Urothelium cell line (cell line): ENCODE data around the gene DENND1A.

Experiments
- DNase-seq: peaks from one replicate; pipeline ENCODE4 v3.0.0; 2011; ENCODE audit warnings: low spot score, mixed read lengths
- FAIRE-seq: peaks from 2 replicates; lab custom pipeline; 2011; peaks lifted over from hg19 to GRCh38; lab: Jason Lieb, UNC

Gene DENND1A

DNA sequence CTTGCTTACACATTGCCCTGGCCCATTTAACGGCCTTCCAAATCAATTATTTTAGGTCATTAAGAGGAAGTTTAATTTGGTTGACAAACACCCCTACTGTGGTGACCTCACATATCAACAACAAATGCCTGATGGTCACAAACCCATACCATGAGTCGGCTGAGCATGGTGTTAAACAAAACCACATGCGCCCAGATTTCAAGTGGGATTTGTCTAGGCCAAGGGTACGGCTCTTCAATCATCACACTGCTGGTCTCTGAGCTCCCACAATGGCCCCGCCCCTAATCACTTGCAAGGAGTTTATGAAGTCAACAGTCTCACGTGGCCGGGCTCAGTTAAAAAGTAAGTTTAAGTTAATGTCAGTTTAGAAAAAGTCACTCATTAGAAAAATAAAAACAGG, 330.1 kb downstream of the DENND1A start:
- DNase-seq, result no peak
- no peak for FAIRE-seq

DNA sequence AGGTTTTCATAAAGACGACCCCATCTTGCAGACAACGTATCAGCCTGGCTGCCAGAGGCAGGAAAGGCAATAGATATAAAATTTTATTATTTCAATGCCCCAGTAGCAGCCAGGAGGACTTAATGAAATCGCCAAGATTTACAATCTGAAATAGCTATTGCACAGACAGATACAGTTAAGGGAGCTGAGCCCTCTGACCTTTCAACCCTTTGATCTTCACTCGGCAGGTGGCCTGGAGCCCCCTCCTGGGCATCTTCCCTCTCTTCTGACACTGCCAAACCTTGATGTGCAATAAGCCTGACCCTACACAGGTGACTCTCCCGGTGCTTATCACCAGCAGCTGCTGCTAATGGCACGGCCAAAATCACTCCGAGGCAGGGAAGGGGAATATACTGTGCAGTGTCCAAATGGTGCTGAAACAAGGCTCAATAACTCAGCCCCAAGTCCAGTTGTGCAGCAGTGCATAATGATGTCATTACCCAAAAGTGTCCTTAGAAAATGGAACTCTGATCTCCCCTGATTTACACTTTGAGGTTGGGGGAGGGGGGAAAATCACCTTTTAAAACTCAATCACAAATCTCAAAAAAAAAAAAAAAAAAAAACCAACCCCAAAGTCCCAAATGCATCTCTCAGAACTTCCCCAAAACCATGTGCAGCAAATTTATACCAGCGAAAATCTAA, 331.9 kb downstream of the DENND1A start:
- FAIRE-seq, result no peak
- DNase-seq, result no peak

DNA sequence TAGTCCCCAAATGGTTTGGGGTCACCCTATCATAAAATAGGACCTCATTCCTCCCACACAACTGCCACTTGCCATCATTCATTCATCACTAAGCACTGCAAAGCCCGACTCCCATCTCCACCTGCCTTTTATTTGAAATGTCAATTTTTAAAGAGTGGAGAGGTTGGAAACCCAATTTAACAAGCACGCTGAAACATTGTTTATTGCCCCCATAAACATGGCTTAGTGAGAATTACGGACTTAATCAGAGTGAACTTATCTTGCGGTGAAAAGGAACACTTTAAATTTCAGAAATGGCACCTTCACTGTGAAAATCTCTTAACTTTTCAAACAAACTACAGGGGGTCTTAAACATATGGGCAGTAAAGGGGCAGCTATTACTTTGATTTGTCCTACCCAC, 332.9 kb downstream of the DENND1A start:
- no peak for FAIRE-seq
- no peak for DNase-seq

DNA sequence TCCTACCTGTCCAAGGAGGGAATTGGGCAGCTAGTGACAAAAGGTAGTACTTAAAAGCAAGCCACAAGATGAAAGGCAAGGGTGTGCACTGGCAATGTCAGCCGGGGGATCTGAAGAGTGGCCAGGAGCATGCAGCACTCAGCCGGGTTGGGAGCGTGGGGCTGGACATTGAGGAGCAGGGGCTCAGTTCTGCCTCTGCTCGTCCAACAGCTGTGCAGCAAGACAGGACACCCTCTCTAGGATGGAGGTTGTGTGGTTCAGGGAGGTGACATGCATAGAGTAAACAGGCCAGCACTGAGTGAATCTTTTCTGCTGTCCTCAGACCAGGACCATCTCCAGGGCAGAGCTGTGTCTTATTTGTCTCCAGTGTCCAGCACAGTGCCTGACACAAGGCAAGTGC, 338.6 kb downstream of the DENND1A start:
- FAIRE-seq (no peak), DNase-seq (no peak)

DNA sequence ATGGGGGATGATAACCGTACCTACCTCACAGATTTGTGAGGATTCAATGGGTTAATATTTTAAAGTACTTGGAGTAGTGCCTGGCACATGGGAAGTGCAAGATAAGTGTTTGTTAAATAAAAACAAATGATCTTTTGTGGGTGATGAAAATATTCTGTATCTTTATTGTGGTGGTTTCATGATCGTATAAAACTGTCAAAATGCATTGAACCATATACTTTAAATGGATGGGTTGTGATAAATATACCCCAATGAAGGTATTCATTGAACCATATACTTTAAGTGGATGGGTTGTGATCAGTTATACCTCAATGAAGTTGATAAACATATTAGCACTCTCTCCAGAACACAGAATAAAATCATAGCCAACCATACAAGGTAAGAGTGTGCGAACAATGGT, 339.4 kb downstream of the DENND1A start:
- DNase-seq (no peak), FAIRE-seq (no peak)

DNA sequence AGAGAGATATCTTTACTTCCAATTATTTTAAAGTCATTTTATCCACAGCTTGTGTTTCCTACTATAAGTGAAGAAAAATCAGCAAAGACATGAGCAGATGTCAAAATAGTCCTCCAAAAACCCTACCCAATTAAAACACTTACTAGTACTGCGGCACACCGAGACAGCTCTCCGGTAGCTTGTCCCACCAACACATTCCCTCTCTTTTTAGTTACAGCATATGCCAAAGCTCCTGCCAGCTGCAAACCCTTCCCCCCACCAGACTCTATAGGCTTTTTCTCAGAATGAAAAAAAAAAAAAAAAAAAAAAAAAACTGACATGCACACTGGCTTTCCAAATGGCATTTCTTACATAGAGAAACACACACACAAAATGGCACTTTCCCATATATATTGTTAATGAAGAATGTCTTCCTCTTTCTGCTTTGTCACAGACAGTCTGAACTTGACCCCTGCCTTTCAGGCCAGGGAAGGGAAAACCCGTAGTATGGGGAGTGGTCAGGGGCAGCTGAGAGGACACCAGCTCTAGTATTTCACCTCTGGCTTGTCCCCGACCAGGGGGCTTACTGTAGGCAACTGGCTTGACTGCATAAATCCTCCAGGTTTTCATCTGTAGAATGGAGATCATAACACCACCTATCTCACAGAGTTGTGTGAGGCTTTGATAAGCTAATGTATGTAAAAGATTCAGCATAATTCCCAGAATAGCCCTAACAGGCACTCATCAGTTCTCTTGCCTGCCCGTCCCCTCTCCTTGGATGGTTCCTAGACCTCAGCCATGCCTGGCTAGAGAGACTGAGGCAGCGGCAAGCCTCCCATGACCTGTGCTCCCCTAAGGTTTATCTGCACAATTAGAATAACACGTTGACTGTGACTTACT, 340.3 kb downstream of the DENND1A start:
- FAIRE-seq (no peak), DNase-seq (no peak)

DNA sequence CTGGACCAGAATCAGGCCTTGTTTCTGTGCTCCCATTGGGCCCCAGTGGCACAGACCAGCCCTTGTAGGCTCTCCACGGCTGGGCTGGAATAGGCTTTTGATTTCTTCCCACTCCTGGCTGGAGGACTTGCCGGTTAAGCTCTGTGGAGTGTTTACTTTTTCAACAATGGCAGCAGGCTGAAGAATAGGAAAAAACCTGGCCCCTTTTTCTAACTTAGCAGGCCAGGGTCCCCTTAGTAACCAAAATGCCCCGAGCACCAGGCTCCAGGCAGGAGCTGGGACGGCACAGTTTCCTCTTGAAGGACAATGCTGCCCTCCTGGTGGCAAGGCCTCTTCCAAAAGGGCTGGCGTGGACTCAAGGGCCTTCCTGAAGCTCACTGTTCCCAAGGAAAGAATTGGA, 343.7 kb downstream of the DENND1A start:
- DNase-seq, result no peak
- no peak for FAIRE-seq

DNA sequence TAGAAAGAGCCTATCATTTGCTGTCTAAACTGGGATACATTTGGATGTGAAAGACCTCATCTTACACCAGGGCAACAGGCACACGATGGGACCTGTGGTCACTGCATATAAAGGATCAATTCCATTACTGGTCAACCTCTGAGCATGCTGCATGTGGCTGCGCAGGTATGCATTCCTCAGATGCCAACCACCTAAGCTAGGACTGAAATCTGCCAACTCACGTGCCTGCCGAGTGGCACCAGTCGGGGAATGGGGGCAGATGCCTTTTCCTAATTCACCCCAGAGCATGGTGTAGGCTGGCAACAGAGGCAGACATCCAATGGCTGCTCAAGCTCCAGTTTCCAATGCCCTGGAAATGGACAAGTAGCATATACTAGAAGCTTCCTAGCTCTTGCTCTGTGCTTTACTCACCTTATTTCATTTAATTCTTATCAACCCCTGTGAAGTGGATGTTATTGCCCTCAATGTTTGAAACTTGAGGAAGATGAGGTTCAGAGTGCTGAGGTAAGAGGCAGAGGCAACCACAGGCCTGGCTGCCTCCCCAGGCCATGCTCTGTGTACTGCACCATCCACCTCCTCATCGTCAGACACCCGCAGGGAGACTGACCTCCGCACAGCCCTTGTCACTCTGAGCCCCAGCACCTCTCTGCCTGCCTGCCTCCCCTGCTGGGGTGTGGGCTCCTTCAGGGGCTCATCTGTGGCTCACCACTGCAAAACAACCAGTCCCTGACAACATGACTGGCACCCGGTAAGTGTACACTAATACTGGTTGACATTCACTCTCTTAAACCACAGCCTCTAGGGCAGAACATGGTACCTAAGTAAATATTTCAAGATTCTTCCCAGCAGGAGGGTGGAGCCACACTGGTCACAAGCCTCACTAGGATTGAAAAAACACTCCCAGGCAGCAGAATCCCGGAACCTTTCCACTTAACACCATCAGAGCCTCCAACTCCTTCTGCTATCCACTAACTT, 345.4 kb downstream of the DENND1A start:
- no peak for FAIRE-seq
- no peak for DNase-seq

DNA sequence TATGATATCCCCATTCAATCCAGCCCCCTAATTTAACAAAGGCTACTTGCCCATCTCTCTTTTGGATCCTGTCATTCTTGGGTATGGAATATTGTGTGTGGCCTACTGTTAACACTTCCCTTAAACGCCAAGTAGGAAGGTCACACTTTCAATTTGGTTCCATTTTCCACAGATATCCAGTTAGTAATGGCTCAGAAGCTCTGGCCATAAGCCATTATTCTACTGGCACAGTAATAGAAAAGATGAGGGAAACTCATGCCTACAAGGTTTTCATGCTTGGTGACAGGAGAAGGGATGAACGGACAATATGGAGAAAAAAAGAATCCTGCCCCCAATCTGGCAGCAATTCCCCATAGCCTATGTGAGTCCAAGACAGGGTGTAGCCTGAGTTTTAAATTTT, 346.3 kb downstream of the DENND1A start:
- DNase-seq (no peak), FAIRE-seq (no peak)

DNA sequence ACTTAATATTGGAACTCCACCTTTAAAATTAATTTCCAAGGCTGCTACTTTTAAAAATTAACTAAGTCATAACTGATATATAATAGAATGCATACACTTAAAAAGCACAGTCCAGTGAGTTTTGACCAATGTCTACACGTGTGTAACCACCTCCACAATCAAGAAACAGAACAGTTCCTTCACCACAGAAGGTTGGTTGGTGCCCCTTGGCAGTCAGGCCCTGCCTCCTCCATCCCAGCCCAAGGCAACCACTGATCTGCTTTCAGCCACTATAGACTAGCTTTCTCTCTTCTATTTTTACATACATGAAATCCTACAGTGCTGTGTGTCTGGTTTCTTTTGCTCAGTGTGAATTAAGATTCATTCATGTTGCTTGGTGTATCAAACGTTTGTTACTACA, 358.7 kb downstream of the DENND1A start:
- no peak for FAIRE-seq
- DNase-seq, result no peak

DNA sequence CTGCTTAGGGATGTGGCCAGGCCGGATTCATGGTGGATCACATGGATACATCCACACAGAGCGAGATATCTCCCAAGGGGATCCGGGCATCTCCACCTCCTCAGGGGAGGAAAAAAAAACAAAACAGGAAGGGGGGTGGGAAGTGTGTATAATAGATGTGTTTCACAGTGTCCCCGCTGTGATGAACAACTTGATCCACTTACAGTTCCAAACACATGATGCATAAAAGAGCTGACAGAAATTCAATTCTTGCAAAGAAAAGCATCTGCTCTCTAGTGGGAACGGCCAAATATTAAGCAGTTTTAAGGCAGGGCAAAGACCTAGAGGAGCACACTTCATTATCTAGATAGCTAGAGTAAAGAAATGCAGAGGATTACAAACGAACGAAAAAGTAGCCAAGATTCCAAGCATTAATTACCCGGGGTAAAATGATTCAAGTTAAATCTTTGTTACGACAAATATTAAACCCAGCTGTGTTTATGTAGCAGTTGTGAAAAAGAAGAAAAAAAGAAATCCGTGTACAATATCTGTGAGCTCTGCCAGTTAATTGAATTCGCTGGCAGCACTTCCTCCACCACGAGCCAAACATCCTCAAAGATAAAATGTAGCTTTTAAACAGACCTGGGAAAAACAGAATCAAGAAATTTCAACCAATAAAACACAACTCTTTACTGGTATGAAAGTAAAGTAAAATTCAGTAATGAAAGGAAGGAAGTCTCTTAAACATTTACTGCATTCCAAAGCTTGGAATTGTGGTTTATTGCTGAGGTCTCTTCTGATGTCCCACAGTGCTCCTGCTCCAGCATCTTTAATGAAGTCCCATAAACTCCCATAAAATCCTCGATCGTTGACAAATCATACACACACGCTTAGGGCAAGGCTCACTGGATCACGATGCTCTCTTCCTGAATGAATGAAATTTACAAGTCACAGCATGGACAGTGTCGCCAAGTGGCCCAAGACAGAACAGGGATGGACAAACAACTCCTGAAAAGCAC, 360.9 kb downstream of the DENND1A start:
- no peak for FAIRE-seq
- no peak for DNase-seq

DNA sequence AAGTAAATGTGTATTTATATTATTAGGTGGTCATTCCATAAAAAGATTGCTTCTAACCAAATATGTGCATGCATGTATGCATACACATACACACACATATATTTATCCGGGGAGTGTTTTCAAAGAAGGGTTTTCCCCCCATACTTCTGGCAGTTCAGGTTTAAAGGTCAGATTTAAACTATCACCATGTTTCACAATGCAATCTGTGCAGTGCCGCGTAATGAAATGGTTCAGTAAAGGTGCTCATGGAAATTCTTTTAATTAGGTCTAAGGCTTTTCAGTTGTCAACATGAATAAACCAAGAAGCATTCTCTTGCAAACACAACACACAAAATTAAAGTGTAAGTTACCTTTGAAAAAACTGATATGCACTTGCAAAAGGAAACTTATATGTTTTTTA, 362.9 kb downstream of the DENND1A start:
- FAIRE-seq (no peak), DNase-seq (no peak)

DNA sequence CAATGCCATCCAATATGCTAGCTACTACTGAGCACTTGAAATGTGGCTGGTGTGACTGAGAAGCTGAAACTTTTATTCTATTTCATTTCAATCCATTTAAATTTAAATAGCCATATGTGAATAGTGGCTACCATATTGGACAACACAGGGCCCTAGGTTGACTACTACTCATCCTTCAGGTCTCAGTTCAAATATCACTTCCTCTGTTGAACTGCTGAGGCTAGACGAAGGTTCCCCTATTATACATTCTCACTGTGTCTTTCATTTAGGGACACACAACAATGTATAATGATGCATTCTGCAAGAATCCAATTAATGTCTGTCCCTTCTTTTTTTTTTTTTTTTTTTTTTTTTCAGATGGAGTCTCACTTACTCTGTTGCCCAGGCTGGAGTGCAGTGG, 365.3 kb downstream of the DENND1A start:
- FAIRE-seq (no peak), DNase-seq (no peak)

DNA sequence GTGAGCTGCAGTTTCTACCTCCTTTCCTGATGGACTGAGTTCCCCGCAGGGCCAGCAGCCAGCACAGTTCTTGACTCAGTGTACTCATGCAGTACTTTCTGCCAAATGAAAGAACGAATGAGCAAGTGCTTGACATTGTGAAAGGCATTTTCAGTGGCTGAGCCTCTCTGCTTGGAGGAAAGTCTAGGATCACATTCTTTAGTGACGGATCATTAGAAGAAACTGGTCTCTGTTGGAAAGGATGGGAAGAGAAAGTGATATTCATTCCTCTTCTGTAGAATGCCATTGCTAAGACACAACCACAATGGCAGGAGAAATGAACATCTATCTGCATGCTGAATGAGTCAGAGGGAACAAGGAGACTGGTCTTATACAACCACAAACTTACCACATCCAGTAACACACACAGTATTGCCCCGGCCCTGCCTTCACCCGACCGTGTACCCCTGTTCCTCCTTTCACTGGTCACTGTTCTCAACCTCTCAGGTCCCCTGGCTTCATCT, 367.0 kb downstream of the DENND1A start:
- FAIRE-seq, result no peak
- peak; percentile 40 for DNase-seq

DNA sequence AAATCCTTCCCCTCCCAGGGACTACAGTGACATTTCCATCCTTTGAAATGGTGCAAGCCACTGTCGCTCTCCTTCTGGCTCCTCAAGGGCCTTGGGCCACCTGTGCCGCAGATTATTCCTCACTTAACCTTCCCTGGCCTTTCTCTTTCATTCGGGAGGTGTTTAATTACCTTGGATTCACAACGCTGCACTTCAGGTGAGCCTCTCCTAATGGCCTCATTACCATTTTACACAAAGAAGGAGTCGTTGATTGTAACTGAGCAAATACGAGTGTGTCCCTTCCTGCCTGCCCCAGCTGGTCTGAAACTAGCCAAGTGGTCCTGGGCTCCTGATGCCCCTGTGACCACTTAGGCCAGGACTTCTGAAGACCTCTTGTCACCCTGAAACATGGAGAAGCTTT, 368.9 kb downstream of the DENND1A start:
- FAIRE-seq, result no peak
- no peak for DNase-seq

DNA sequence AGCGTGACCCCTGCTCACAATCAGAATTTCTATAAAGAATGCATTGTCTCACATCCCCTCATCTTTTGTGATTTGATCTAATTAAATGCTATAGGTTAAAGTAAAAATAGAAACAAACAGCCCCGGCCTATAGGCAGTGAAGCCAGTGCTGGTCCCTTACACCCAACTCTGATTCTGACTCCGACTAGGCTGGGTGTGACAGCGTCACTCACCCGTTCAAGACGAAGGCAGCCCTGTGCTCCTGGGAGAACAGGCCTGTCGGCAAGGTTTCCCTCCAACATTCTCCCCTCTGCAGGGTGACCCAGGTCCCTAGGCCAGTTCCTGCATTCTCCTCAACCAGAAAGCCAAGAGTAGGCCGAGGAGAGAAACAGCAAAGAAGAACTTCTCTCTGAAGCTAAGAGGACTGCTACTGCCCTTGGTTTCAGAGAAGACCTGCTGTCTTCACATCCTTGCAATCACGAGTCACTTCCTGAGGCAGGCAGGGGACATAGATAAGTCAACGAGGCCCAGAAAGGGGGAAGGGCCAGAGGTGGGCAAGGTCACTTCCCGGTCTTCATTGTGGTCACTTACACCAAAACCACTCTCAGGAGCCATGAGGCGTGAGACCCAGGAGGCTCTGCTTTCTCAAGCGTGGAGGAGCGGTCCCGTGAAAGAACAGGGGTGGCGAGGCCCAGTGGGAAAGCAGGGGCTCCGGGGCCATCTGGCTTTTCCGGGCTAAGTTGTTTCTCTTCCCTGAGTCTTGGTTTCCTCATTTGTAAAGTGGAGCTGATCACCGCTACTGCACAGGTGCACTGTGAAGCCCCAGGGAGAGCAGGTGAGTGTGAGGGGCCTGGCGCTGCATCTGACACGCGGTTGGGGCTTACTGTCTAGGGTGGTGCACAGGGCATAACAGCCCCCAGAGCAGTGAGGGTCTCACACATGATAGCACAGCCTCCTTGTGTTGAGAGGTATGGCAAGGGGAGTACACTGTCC, 373.2 kb downstream of the DENND1A start:
- DNase-seq (no peak), FAIRE-seq (no peak)

DNA sequence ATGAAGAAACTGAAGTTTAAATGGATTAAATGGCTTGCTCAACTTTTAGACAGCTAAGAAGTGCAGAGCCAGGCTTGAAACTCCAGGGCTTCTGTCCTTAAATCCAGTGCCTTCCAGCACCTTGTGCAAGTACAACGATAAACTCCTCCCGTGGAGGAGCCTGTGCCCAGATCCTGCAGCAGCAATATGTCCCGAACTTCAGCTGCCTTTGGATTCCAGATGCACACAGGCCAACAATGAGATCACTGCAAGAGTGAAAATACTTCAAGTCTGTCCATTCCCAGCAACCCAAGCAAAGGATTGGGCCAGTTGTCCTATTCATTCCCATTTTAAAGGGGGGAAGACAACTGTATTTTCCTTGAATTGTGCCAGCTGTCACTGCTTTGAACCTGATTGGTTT, 374.3 kb downstream of the DENND1A start:
- no peak for FAIRE-seq

DNA sequence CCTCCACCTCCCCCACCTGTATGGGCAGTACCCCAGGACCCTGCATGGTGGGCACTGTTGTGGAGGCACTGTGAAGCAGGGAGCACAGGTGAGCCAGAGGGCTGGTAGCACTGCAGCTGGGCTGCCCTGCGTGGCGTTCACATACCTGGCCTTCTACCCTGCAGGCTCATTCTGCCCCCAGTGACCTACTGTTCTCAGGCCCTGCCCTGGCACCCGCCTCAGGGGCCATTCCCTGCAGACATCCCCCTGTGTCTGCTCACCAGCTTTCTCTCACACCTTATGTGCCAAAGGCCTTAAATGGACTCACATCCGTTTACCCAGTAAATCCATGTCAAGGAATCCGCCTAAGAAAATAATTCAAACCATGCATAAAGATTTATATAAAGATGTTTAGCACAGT, 377.4 kb downstream of the DENND1A start:
- FAIRE-seq, result no peak
- no peak for DNase-seq

More for the DNA sequence above, 374.3 kb downstream of the DENND1A start:
- no peak for DNase-seq

DNA sequence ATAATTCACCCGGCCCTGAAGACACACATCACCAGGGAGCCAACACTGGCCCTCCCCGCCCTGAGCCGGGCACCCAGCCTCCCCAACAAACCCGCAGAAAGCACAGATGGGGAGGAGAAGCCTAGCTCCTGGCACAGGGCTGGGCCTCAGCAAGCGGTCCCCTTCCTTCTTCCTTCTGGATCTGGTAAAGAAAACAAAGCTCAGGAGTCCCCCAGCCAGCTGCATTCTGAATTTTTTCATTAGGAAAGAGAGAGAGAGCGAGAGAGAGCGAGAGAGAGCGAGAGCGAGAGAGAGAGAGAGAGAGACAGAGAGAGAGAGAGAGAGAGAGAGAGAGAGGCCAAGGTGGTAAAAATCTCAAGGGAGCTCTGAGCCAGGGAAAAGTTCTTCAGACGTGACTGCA, 378.2 kb downstream of the DENND1A start:
- no peak for FAIRE-seq
- no peak for DNase-seq
